Activated CD8-positive, alpha-beta memory T cell treated with anti-CD3 and anti-CD28 coated beads for 24 hours (primary cell): ENCODE measurements around the gene COL1A2.

Source experiments
- DNase-seq: peaks from one replicate; pipeline ENCODE4 v3.0.0-alpha.2; 2020

Gene COL1A2

DNA sequence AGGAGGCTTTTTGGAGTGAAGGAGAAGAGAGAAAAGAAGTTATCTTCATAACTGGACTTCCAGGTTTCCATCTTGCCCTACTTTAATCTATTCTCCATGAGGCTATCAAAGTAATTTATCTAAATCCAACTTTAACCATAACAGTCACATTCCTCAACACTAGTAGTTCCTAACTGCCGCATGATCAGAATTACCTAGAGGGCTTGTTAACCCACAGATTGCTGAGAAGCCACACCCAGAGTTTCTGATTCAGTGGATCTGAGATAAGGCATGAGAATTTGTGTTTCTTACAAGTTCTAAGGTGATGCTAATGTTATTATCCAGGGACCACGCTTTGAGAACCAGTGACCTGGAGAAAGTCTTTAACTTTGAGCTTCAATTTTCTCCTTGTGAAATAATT lies 8.3 kb upstream of the COL1A2 start:
- no peak for DNase-seq

DNA sequence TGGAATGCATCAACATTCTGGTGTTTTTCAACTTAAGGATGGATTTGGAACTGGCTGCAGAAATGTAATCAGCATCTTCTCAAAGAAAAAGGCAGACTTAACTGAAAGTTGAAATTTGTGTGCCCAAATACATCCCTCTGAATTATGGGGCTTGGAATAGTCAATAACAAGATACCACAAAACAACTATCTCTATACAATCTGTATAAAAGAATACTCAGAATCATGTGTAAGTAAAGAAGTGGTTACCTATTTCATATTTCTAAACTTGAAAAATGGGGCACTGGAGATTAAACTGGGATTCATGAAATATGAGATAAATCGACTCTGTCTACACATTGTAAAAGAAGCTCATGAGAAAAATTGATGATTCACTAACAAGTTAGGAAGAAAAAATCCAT lies 6.2 kb upstream of the COL1A2 start:
- DNase-seq, result no peak

DNA sequence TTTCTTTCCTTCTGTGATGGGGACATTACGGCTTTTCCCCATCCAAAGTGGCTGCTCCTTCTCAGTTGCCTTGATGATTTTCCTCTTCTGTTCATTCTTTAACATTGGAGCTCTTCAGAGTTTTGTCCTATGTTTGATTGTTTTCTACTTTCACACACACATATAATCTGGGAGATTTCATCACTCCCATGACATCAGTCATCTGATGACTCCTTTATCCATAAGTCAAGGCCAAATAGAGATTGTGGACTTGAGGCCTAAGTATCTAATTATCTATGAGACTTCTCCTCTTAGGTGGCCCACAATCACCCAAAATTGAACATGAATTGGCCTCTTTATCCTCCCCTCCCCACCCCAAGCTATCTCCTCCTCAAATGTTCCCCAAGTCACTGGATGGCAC lies 5.3 kb upstream of the COL1A2 start:
- DNase-seq, result no peak

DNA sequence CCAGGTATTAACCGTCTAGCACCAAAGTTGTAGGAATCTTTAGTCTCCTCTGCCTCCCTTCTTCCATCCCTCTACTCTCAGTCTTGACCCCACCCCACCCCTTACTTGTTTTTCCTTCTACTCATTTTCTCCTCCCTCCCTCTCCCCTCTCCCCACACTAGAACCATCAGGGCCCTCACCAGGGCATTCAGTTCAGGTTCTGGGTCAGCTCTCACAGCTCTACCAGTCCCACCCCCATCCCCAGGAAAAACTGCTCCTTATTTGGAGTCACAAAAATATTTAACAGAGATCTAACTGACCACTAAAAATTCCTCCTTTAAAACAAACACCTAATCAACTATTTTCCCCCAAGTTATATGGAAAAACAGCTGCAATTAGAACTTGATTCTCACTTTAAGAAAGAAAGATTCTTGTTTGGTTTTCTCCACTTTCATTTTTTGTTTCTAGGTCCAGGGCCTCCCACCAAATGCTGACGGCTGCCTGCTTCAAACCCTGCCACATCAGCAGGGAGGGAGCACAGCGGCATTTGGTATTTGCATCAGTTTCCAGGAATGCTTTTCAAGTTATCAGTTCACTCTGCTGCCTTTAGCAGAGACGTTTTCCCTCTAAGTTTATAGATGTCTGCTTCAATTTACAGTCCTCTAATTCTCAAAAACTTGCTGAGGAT lies 2.8 kb upstream of the COL1A2 start:
- DNase-seq, result no peak

DNA sequence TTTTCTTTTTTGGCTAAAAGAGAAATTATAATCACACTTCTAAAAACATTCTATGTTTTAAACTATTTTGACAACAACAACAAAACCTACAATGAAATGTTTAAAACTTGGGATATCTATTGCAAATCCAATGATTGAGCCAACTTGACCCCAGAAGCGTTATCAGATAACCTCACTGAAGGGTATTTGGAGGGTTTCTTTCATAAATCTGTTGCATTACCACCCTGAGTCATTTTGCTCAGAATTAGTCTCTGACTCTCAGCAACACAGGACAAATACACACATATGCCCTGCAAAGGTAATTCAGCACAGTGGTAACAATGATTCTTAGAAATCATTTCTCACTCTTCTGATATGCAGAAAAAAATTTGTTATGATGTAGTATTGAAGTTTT lies 2.3 kb upstream of the COL1A2 start:
- DNase-seq, result no peak

DNA sequence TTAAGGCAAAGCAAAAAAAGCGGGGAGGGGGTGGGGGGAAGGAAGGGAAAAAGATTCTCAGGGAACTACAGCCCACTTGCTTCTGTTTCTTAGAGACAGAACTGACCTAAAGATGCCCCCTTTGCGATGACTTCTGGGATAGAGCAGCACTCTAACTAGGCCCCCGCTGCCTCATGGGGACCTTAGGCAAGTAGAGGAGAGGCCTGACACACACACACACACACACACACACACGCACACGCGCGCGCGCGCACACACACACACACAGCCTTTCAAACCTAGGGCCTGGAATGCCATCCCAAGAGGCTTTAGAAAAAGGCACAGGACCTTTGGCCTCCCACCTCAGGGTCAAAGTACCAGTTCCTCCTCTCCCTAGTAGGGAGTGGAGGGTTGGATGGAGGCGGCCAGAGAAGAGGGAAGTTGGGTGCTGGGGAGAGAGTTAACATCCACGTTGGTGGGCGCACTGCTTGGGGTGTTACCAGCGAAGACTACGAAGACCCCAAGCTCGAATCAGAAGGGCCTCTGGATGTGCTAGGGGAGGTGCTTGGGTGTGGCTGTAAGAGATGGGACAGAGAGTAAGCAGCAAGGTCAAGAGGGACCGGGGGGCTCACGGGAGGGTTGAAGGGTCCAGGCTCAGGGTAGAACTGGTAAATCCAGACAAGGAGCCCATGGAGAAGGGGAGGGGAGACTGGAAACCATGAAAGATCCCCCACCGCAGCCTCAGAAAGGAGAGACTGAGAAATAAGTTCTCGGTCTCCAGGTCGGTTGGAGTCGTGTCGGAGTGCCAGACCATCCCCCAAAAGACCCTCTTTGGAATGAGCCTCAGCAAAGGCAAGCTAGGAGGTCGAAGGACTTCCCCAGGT lies 1.2 kb upstream of the COL1A2 start:
- DNase-seq, result no peak

DNA sequence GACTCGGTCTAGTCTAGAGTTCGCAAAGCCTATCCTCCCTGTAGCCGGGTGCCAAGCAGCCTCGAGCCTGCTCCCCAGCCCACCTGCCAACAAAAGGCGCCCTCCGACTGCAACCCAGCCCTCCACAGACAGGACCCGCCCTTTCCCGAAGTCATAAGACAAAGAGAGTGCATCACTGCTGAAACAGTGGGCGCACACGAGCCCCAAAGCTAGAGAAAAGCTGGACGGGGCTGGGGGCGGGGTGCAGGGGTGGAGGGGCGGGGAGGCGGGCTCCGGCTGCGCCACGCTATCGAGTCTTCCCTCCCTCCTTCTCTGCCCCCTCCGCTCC lies 622 bp upstream of the COL1A2 start:
- DNase-seq, result peak; percentile 55

DNA sequence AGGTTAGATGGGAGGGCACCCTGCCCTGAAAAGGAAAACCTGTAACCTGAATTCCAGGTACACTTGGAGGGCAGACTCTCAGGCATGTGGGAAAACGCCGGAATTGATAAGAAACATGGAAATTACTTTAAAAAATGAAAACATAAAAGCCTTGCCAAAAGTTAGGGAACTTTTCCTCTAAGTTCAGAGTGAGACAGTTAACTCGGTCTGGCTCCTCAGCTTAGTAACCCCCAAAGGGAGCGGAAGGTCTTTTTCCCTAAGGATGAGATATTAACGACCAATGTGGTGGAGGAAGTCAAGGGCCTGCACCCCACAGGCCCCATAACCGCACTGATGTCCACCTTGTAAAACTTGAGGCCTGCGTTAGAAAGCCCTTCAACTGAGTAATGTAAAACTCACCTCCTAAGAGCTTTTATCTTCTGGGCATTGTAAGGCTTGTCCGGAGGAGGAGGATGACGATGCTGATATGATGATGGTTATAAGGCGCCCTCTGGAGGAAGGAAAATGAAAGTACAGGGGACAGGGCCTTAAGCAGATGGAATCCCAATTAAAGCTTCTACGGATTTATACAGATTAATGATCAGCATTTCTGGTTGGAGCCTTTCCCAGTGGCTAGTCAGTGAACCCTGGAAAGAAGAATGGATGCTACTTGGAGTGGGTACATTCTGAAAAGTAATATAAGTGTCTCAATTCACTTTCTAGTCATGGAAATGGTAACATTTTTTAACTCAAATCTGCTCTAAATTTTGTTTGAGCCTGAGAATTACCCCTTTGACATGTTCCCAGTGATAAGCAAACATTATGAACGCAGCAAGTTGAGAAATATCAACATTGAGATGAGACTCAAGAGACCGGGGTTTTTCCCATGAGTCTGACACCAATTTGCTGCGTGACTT lies 694 bp downstream of the COL1A2 start:
- peak; percentile 57 for DNase-seq

DNA sequence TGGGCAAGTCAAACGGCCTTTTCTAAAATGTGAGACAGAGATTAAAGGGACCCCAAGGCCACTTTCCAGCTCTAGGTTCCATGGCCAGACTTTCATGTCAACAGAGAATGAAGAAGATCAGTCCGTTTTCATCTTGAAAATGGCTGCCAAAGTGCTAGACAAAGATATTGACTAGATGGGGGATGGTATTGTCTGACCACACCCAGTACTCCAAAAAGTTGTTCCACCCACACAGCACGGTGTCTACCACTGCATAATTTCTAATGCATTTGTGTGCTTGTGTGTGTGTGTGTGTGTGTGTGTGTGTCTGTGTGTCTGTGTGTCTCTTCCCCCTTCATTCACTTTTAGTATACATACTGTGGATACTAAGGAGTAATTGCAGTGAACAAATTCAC lies 1.3 kb downstream of the COL1A2 start:
- DNase-seq, result no peak

DNA sequence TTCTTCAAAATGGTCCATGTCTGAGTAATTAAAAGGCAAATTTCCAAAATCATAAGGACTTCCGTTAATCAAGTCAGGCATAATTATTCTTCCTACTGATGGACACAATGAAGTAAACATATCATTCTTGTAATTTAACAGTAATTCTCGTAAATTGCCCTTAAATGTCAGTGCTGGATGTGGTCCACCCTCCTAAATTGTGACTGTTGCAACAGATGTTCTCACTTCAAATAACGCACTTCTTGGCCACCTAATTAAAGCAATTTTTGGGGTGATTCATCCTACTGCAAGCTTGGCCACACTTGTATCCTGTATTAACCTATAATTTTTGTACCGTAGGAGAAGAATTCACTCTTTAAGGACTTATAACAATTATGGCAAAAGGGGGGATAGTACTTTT lies 1.9 kb downstream of the COL1A2 start:
- no peak for DNase-seq

DNA sequence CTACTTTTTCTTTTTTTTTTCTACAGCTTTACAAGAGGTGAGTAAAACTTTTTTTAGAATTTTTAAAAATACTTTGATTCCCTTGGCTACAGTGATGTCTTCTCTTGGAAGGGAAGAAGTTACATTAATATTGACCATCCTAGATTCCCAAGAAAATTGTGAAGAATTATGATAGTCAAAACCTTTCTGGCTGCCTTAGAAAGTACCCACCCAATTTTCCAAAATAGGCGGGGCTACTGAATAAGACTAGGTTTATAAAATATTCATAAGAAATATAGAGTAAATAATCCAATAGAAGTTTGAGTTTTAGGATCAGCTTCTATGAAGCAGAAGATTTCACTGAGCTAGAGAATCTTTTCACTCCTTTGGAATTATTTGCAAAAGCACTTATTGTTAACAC lies 3.0 kb downstream of the COL1A2 start:
- DNase-seq, result no peak

DNA sequence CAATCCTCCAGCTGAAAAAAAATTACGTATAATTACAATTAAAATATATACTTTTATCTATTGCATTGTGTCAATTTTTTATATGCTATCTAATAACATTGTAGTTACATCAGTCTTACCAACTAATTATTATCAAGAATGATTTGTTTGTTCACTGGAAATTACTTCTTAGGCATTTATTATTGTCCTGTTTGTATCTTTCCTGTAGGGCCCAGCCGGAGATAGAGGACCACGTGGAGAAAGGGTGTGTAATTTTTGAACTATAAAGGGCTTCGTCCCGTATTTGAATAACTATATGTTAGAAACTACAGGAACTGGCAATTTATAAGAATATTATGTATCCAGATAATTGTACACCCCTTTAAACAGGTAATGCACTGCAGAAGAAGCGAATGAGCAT lies 4.1 kb downstream of the COL1A2 start:
- no peak for DNase-seq

DNA sequence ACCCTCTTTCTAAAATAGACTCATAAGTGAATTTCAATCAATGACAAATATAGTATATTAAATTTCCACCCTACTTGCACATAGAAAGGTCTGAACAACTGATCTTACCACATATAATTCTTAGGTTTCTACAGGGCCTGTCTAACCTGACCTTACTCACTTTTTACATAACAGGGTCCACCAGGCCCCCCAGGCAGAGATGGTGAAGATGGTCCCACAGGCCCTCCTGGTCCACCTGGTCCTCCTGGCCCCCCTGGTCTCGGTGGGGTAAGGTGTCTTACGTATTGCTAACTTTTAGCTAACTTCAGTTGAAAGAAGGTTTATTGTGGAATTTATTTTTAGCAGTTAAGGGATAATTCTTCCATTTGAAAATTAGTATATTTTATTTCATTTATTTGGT lies 5.3 kb downstream of the COL1A2 start:
- no peak for DNase-seq

DNA sequence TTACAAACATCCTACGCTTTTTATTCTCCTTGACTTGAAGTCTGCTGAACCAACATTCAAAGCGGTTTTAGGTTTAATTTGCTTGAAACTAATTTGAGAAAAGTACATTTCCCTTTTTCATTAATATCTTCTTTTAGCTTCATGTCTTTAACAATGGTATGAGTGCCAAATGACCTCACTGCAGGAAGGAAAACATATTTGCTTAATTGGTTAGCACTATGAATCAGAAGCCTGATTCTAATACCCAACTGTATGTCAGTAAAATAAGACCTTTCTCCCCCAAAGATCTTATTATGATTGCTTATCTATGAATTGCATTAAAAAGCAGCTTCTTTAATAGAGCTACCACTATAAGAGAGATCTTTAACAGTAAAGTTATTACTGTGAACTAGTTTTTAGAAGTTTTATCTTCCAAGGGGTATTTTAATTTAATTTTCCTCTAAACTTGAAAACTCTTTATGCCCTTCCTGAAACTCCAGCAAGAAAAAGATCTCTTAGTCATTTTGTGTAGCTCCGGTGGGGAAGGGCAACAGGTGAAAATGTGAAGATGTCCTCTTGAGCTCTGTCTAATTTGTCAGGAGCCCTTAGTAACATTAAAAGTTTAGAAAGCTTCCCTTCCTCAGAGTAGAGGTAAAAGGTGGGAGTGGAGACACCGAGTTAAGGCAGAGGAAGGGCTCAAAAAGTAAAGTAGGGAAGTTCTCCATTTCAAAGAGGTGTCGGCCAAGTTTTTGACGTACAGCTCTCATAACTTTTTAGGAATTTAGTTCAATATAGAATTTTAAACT lies 6.1 kb downstream of the COL1A2 start:
- DNase-seq, result no peak

DNA sequence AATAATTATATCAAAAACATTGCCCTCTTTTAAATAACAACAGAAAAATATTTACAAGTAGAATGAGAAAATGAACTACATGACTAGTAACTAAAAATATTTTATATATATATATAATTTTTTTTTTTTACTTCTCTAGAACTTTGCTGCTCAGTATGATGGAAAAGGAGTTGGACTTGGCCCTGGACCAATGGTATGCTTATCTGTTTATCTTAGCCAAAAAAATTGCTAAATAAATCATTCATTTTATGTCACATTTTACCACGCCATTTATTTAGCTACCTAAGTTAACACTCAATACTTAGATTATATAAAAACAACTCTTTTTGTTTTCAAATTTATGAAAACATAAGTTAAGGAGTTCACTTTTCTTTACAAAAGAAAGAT lies 6.7 kb downstream of the COL1A2 start:
- DNase-seq, result no peak

DNA sequence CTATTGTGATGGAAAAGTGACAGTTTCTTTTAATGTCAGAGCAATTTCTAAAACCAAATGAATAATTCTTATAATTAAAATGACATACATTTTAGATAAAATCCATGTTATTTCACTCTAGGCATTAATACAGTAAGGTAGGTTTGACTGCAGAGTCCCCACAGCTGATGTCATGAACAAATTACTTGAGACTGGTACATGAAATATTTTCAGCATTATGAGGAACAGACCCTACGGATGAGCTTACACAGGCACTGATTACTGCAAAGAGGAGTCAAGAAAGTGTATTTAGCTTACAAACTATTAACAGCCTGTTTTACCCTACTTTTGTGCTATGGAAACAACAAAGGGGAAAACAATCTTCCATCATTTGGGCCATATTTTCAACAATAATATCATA lies 8.9 kb downstream of the COL1A2 start:
- no peak for DNase-seq

DNA sequence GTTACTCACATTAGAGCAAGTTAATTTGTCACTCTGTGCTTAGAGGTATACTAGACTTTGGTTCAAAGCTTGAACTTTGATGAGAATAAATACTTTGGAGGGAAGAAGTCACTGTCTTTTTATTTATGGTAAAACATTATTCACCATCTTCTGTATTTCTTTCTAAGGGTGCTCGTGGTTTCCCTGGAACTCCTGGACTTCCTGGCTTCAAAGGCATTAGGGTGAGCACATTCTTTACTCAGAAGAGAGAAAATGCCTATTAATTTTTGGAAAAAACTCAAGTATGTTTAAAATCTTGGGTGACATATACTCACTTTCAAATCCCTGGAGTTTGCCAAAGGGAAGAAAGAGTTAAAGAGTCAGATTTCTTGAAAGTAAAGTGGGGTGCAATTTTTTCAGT lies 10.8 kb downstream of the COL1A2 start:
- no peak for DNase-seq

DNA sequence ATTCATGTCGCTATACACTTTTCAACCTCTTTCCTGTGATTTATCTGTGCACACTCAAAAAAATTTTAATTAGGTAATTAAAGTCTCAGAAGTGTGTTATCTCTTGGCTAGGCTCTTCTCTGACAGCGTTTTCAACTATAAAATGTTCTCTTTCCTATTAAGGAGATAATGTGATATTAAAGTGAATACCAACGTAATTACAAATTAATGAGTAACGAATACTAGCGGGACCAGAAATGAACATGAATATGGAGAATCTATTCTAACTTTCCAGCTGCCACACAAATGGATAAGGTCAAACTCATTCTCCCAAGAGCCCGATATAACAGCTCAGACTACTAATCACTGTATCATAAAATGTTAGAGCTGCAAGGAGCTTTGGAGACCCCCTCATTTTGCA lies 12.0 kb downstream of the COL1A2 start:
- no peak for DNase-seq

DNA sequence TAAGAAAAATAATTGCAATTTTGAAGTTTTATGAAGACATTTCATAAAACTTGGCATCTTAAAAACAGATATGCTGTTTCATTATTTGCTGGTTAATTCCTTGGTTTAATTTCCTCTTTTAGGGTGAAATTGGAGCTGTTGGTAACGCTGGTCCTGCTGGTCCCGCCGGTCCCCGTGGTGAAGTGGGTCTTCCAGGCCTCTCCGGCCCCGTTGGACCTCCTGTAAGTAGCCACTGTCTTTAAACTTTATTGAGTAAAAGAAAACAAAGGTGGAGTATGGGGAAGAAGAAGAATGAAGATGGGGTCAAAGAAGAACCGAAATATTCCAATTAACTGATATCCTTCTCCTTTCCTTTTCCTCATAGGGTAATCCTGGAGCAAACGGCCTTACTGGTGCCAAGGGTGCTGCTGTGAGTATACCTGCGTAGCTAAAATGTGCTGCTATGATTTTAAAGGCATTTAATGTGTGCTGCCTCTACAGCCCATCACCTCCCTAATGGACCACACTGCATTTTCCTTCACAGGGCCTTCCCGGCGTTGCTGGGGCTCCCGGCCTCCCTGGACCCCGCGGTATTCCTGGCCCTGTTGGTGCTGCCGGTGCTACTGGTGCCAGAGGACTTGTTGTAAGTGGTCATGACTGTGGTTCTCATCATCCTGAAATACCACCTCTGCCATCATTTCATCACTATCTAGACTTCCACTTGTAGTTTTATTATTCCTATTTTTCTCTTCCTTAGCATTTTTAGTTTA lies 14.7 kb downstream of the COL1A2 start:
- no peak for DNase-seq

DNA sequence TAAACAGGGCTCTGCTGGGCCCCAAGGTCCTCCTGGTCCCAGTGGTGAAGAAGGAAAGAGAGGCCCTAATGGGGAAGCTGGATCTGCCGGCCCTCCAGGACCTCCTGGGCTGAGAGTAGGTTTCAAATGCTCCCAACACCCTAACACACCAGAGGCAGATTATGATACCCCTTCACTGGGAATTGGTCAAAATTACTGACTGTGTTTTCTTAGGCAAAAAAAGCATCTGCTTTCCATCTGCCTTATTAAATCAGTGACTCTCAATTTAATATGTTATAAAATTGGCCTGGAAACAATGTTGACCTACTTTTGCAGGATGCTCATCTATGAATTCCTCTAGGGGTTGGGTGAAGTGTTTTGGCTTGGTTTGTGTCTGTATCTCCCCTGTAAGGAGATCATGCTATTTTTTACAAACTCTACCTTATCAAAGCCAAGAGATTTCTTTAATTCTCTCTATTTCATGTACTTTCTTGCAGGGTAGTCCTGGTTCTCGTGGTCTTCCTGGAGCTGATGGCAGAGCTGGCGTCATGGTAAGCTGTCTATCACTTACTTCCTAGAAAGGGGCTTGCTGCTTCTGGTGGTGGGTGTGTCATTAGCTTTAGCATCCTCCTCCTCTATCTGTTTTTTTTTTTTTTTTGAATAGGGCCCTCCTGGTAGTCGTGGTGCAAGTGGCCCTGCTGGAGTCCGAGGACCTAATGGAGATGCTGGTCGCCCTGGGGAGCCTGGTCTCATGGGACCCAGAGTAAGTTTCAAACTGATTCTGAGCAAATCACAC lies 15.9 kb downstream of the COL1A2 start:
- no peak for DNase-seq

DNA sequence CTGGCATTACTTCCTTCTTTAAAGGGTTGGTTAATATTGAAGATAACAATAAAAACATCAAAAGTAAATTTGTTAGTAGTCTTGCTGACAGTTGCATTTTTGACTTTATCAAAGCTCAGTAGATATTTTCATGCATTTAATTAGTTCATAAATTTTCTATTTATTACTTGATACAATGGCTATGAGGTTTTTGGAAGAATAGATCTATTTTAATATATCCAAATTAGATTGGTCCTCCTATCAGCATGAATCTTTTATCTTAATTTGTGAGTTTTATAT lies 16.4 kb downstream of the COL1A2 start:
- no peak for DNase-seq
